T-cell (primary cell): ENCODE measurements around the gene PPARA. TPM values are rescaled to one million over a fixed set of nuclear protein-coding genes. Genes with fewer than 3 reads are reported as not detected.

Source experiments
- ATAC-seq, 4 experiments: fragments of 200-7000 bp in 3 of 4; fragments of 150-1000 bp in 1 of 4; cut with Tn5 transposase; replicated peaks in 1 of 4; 1 replicate in 3 of 4; 2 replicates in 1 of 4; pipeline ENCODE4 v1.10.0; 2021; ENCODE audit warnings: moderate library complexity in 3 of 4, mild to moderate bottlenecking in 2 of 4, moderate number of reproducible peaks in 1 of 4
- CTCF ChIA-PET, 2 donors: fragments of 300-600 bp; sonication (Branson Sonifier 250); formaldehyde crosslinking; loops; one replicate each; lab custom pipeline; 2022; ENCODE audit warnings: antibody characterized with exemption in 2 of 2; lab: Charles Lee
- POLR2A ChIA-PET, 2 donors: fragments of 300-600 bp; sonication (Branson Sonifier 250); formaldehyde crosslinking; loops; one replicate each; lab custom pipeline; 2022; ENCODE audit warnings: antibody characterized with exemption in 2 of 2; lab: Charles Lee
- DNase-seq, 35 experiments: peaks; one replicate each; pipeline versions ENCODE4 v3.0.0 to v3.0.0-alpha.2; 2013 to 2023
- H3K27ac ChIP-seq: one replicate; pipeline ENCODE4 v1.5.1; 2013; ENCODE audit warnings: low read length
- H3K27me3 ChIP-seq, 2 experiments: replicated peaks in 1 of 2; 1 replicate in 1 of 2; 2 replicates in 1 of 2; pipeline versions ENCODE4 v1.6.1 to v1.7.0; 2013; ENCODE audit warnings: low read length in 1 of 2, mixed read lengths in 1 of 2; ENCODE audit not compliant: control insufficient read depth in 2 of 2, insufficient read depth in 2 of 2; ENCODE audit errors: extremely low read depth in 1 of 2
- H3K36me3 ChIP-seq, 2 donors: 1 replicate in 1 of 2; 2 replicates in 1 of 2; pipeline versions ENCODE4 v1.6.1 to v1.7.0; 2013; ENCODE audit warnings: low read length in 1 of 2; ENCODE audit not compliant: control insufficient read depth in 2 of 2, insufficient read depth in 1 of 2; ENCODE audit errors: extremely low read depth in 1 of 2
- H3K4me1 ChIP-seq, 2 experiments: 1 replicate in 1 of 2; 2 replicates in 1 of 2; pipeline versions ENCODE4 v1.6.1 to v1.7.0; 2013; ENCODE audit warnings: low read length in 2 of 2, mixed read lengths in 1 of 2; ENCODE audit not compliant: insufficient read depth in 2 of 2, control insufficient read depth in 1 of 2; ENCODE audit errors: extremely low read depth in 1 of 2
- H3K4me3 ChIP-seq, 2 donors: 1 replicate in 1 of 2; 2 replicates in 1 of 2; pipeline versions ENCODE4 v1.5.1 to v1.7.0; 2013; ENCODE audit warnings: mild to moderate bottlenecking in 2 of 2, low read length in 1 of 2, moderate library complexity in 1 of 2; ENCODE audit not compliant: control insufficient read depth in 1 of 2; ENCODE audit errors: extremely low read depth in 1 of 2
- H3K9me3 ChIP-seq: 2 replicates; pipeline ENCODE4 v1.7.0; 2013
- H3K27ac Mint-ChIP-seq, 2 donors: one replicate each; pipeline ENCODE4 v1.8.0; 2020 to 2021; ENCODE audit warnings: mild to moderate bottlenecking in 2 of 2, mixed read lengths in 2 of 2
- H3K27me3 Mint-ChIP-seq, 2 donors: one replicate each; pipeline ENCODE4 v1.8.0; 2021 to 2022; ENCODE audit warnings: mixed read lengths in 2 of 2
- H3K36me3 Mint-ChIP-seq: one replicate; pipeline ENCODE4 v1.8.0; 2021; ENCODE audit warnings: mixed read lengths
- H3K4me1 Mint-ChIP-seq, 3 donors: one replicate each; pipeline ENCODE4 v1.8.0; 2020 to 2022; ENCODE audit warnings: mixed read lengths in 3 of 3, mild to moderate bottlenecking in 1 of 3
- H3K4me3 Mint-ChIP-seq, 3 donors: one replicate each; pipeline ENCODE4 v1.8.0; 2020 to 2022; ENCODE audit warnings: mild to moderate bottlenecking in 3 of 3, mixed read lengths in 3 of 3, moderate library complexity in 3 of 3
- H3K9me3 Mint-ChIP-seq, 3 donors: one replicate each; pipeline ENCODE4 v1.8.0; 2020 to 2022; ENCODE audit warnings: mixed read lengths in 3 of 3
- WGBS: methylation state at CpG from one replicate; pipeline ENCODE4 v1.1.5; 2013; ENCODE audit warnings: missing lambda C conversion rate; ENCODE audit not compliant: insufficient coverage; 5-methylcytosine and 5-hydroxymethylcytosine counted together
- total RNA-seq, 35 experiments: library from RNA in 6 of 35; stranded (reverse) in 6 of 35; fragments of 120-200 nt in 1 of 35; gene quantifications; one replicate each; pipeline versions ENCODE4 v1.2.1 to v1.2.4 and lab custom pipeline; 2013 to 2026

PPARA gene
- total RNA-seq, 5 donors from 2014 or later (not counting 1 experiment from before 2014, with no cell fraction given): 11.0 to 22.2 (median 19.6) TPM

GRCh38 chr22:46173152-46173551, 22.8 kb downstream of the PPARA start:
- peaks cover 26 to 34% (median 26%) of the 10 kb centered on the region in 3 donors for H3K4me1 Mint-ChIP-seq
- Histone ChIP-seq H3K27ac (no peak overlapping the region), H3K27me3 (no peaks in the 10 kb centered on the region), H3K9me3 (peaks cover 2% of the 10 kb centered on the region), H3K36me3 (peaks cover under 1 to 4% of the 10 kb centered on the region in 2 donors), H3K4me3 (no peak overlapping the region), H3K4me1 (peaks cover 0 to 13% of the 10 kb centered on the region in 2 experiments)
- H3K36me3 Mint-ChIP-seq: peaks cover 17% of the 10 kb centered on the region
- POLR2A ChIA-PET: interaction anchor here in 1 of 2 donors (0.6 kb wide), 1 partner anchor 18 kb away, joined by 5 read pairs; no protein-coding TSS in a partner anchor
- no peak overlapping the region for H3K4me3 Mint-ChIP-seq
- ATAC-seq (no peak), DNase-seq (no peak)
- CTCF ChIA-PET: no interaction called here
- no peak overlapping the region for H3K27ac Mint-ChIP-seq
- no peaks in the 10 kb centered on the region for H3K27me3 Mint-ChIP-seq
- no peaks in the 10 kb centered on the region for H3K9me3 Mint-ChIP-seq
- WGBS: 100% methylated on average over 1 of the region's 3 CpGs

- Histone ChIP-seq H3K27ac (no peak overlapping the region), H3K36me3 (peaks cover 4 to 7% of the 10 kb centered on the region in 2 donors), H3K27me3 (no peaks in the 10 kb centered on the region), H3K4me3 (no peak overlapping the region), H3K9me3 (peaks cover 8% of the 10 kb centered on the region), H3K4me1 (peaks cover 0 to 13% of the 10 kb centered on the region in 2 experiments)
- Mint-ChIP-seq H3K36me3 (peaks cover 40% of the 10 kb centered on the region), H3K27ac (no peak overlapping the region), H3K27me3 (no peaks in the 10 kb centered on the region), H3K4me1 (peaks cover 25 to 30% (median 26%) of the 10 kb centered on the region in 3 donors), H3K9me3 (peaks cover 8 to 14% (median 11%) of the 10 kb centered on the region in 3 donors), H3K4me3 (no peak overlapping the region)
- WGBS: 100% methylated on average over 1 of the region's 5 CpGs
- DNase-seq (no peak), ATAC-seq (no peak)
- POLR2A ChIA-PET: no interaction called here
- CTCF ChIA-PET: no interaction called here
These were observed 25.3 kb downstream of the PPARA start for GRCh38 chr22:46175631-46176030.

GRCh38 chr22:46176508-46177003, 26.2 kb downstream of the PPARA start:
- POLR2A ChIA-PET: no interaction called here
- CTCF ChIA-PET: no interaction called here
- H3K36me3 Mint-ChIP-seq: peaks cover 49% of the 10 kb centered on the region
- H3K4me1 ChIP-seq: peaks cover 0 to 7% of the 10 kb centered on the region in 2 experiments
- DNase-seq (no peak), ATAC-seq (no peak)
- H3K9me3 ChIP-seq: peaks cover 9% of the 10 kb centered on the region
- no peaks in the 10 kb centered on the region for H3K27me3 Mint-ChIP-seq
- no peak overlapping the region for H3K27ac ChIP-seq
- peaks cover 4 to 13% of the 10 kb centered on the region in 2 donors for H3K36me3 ChIP-seq
- H3K27ac Mint-ChIP-seq: no peak overlapping the region
- no peak overlapping the region for H3K4me3 Mint-ChIP-seq
- peaks cover 8 to 23% (median 17%) of the 10 kb centered on the region in 3 donors for H3K9me3 Mint-ChIP-seq
- no peaks in the 10 kb centered on the region for H3K27me3 ChIP-seq
- 70% methylated on average over 6 of the region's 9 CpGs for WGBS
- peaks cover 18 to 22% (median 20%) of the 10 kb centered on the region in 3 donors for H3K4me1 Mint-ChIP-seq
- H3K4me3 ChIP-seq: no peak overlapping the region

DNA sequence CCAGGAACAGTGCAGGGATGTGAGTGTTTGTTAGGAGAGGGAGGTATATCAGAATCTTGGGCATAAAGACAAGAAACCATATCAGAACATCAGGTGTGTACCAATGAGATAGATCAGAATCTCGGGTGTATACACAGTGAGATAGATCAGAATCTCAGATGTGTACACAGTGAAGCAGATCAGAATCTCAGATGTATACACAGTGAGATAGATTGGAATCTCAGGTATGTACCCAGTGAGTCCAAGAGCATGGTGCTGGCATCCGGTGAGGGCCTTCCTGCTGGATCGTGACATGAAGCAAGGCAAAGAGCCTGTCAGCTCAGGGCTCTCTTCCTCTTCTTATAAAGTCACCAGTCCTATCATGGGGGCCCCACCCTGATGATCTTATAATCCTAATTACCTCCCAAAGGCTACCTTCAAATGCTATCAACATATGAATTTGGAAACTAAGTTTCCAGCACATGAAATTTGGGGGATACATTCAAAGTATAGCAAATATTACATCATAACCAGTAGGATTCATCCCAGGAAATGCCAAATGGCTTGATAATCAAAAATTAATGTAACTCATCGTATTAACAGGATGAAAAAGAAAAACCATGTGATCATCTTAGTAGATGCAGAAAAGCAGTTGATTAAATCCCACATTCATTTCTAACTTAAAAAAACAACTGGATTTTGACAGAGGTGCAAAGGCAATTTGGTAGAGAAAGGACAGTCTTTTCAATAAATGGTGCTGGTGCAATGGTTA, 28.6 kb downstream of the PPARA start:
- Histone ChIP-seq H3K36me3 (peaks cover 4 to 13% of the 10 kb centered on the region in 2 donors), H3K4me1 (no peaks in the 10 kb centered on the region), H3K27ac (no peak overlapping the region), H3K27me3 (no peaks in the 10 kb centered on the region), H3K4me3 (no peak overlapping the region), H3K9me3 (peaks cover 9% of the 10 kb centered on the region)
- POLR2A ChIA-PET: interaction anchor here in 1 of 2 donors (0.6 kb wide), 1 partner anchor 420 kb away, joined by 6 read pairs; no protein-coding TSS in a partner anchor
- peaks cover 63% of the 10 kb centered on the region for H3K36me3 Mint-ChIP-seq
- no peaks in the 10 kb centered on the region for H3K27me3 Mint-ChIP-seq
- H3K4me3 Mint-ChIP-seq: no peak overlapping the region
- 100% methylated on average over 3 of the region's 4 CpGs for WGBS
- H3K27ac Mint-ChIP-seq: no peak overlapping the region
- CTCF ChIA-PET: no interaction called here
- DNase-seq: no peak
- no peak for ATAC-seq
- H3K4me1 Mint-ChIP-seq: peaks cover 1 to 9% (median 2%) of the 10 kb centered on the region in 3 donors
- H3K9me3 Mint-ChIP-seq: peaks cover 8 to 23% (median 17%) of the 10 kb centered on the region in 3 donors

DNA sequence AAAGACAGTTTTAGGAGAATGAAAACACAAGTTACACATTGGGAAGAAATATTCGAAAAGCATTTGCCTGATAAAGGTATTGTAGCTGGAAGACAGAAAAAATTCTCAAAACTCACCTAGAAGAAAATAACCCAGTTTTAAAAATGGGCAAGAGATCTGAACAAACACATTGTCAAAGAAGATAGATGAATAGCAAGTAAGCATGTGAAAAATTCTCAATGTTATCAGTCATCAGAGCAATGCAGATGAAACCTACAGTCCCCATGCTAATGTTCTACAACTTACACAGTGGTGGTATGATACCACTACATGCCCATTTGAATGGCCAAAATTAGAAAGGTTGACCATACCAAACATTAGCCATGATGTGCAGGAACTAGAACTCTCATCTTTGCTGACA, 29.4 kb downstream of the PPARA start:
- H3K27ac Mint-ChIP-seq: no peak overlapping the region

GRCh38 chr22:46180370-46181137, 30.2 kb downstream of the PPARA start:
- Histone ChIP-seq H3K27me3 (no peaks in the 10 kb centered on the region), H3K36me3 (peaks cover 4 to 13% of the 10 kb centered on the region in 2 donors), H3K4me1 (no peaks in the 10 kb centered on the region), H3K9me3 (peaks cover 9% of the 10 kb centered on the region), H3K27ac (no peak overlapping the region), H3K4me3 (peak overlapping the region in 1 of 2 donors; percentile 12)
- Mint-ChIP-seq H3K27me3 (no peaks in the 10 kb centered on the region), H3K4me3 (no peak overlapping the region), H3K4me1 (peaks cover 0 to 7% (median 2%) of the 10 kb centered on the region in 3 donors), H3K27ac (no peak overlapping the region), H3K9me3 (peaks cover 8 to 23% (median 17%) of the 10 kb centered on the region in 3 donors), H3K36me3 (peaks cover 72% of the 10 kb centered on the region)
- POLR2A ChIA-PET: no interaction called here
- ATAC-seq (no peak), DNase-seq (no peak)
- CTCF ChIA-PET: no interaction called here
- 94% methylated on average over 10 of the region's 12 CpGs for WGBS

More for the DNA sequence above, 29.4 kb downstream of the PPARA start:
- POLR2A ChIA-PET: interaction anchor here in 1 of 2 donors (0.6 kb wide), 1 partner anchor 420 kb away, joined by 6 read pairs; no protein-coding TSS in a partner anchor
- H3K9me3 ChIP-seq: peaks cover 9% of the 10 kb centered on the region
- no CpG with 5 or more reads among the region's 1 CpG for WGBS
- H3K27me3 ChIP-seq: no peaks in the 10 kb centered on the region
- ATAC-seq (no peak), DNase-seq (no peak)
- H3K4me1 Mint-ChIP-seq: peaks cover 0 to 7% (median 2%) of the 10 kb centered on the region in 3 donors
- CTCF ChIA-PET: no interaction called here
- H3K27ac ChIP-seq: no peak overlapping the region
- peaks cover 66% of the 10 kb centered on the region for H3K36me3 Mint-ChIP-seq
- peaks cover 4 to 13% of the 10 kb centered on the region in 2 donors for H3K36me3 ChIP-seq
- H3K4me3 ChIP-seq: no peak overlapping the region
- H3K27me3 Mint-ChIP-seq: no peaks in the 10 kb centered on the region
- peaks cover 8 to 23% (median 17%) of the 10 kb centered on the region in 3 donors for H3K9me3 Mint-ChIP-seq
- no peaks in the 10 kb centered on the region for H3K4me1 ChIP-seq
- no peak overlapping the region for H3K4me3 Mint-ChIP-seq
